GM19372 (cell line): ENCODE measurements around the gene TIA1.
"Not testable (repeated sequence)": the region's sequence is repeated elsewhere in the genome, so short reads cannot be mapped to it uniquely, and the experiment has no call there.

Experiments used
- ATAC-seq: cut with Tn5 transposase; IDR thresholded peaks from one replicate; pipeline ENCODE4 v1.9.1; 2021; ENCODE audit warnings: mild to moderate bottlenecking, low read depth, moderate library complexity; ENCODE audit not compliant: unreplicated experiment

The TIA1 gene

GRCh38 chr2:70226781-70227180 is 21.6 kb downstream of the TIA1 start:
- ATAC-seq, result no peak

GRCh38 chr2:70223305-70223704 is 25.1 kb downstream of the TIA1 start:
- not testable (repeated sequence) for ATAC-seq

- ATAC-seq, result no peak
These were observed 33.4 kb downstream of the TIA1 start for GRCh38 chr2:70214953-70215549.

- no peak for ATAC-seq
These were observed 34.1 kb downstream of the TIA1 start for GRCh38 chr2:70214365-70214764.

- ATAC-seq, result no peak
These were observed 36.0 kb downstream of the TIA1 start for GRCh38 chr2:70212298-70212932.

- ATAC-seq, result no peak
These were observed 36.8 kb downstream of the TIA1 start for GRCh38 chr2:70211595-70211994.

GRCh38 chr2:70204452-70204851 is 44.0 kb downstream of the TIA1 start:
- no peak for ATAC-seq

GRCh38 chr2:70203086-70203485 is 45.3 kb downstream of the TIA1 start:
- no peak for ATAC-seq

- ATAC-seq, result no peak
These were observed 46.1 kb downstream of the TIA1 start for GRCh38 chr2:70202236-70202806.

GRCh38 chr2:70201831-70202230 is 46.6 kb downstream of the TIA1 start:
- ATAC-seq, result no peak

- ATAC-seq, result no peak
These were observed 47.1 kb downstream of the TIA1 start for GRCh38 chr2:70201225-70201768.

GRCh38 chr2:70199320-70199864 is 49.0 kb downstream of the TIA1 start:
- no peak for ATAC-seq

GRCh38 chr2:70192516-70192915 is 55.9 kb downstream of the TIA1 start:
- ATAC-seq, result no peak

- no peak for ATAC-seq
These were observed 57.1 kb downstream of the TIA1 start for GRCh38 chr2:70191244-70191735.

GRCh38 chr2:70190418-70191243 is 57.8 kb downstream of the TIA1 start, which contains the start of gene C2orf42:
Gene C2orf42 (minus strand): TSS chr2:70191019. CDS start chr2:70181985, 9,034 bp downstream.
- peak; percentile 75 for ATAC-seq

- no peak for ATAC-seq
These were observed 60.0 kb downstream of the TIA1 start for GRCh38 chr2:70188460-70188859.

GRCh38 chr2:70187170-70187569 is 61.3 kb downstream of the TIA1 start:
- not testable (repeated sequence) for ATAC-seq

GRCh38 chr2:70182689-70183088 is 65.7 kb downstream of the TIA1 start:
- no peak for ATAC-seq

GRCh38 chr2:70181363-70181956 is 67.0 kb downstream of the TIA1 start:
- ATAC-seq, result peak; percentile 65

GRCh38 chr2:70173520-70173919 is 74.9 kb downstream of the TIA1 start:
- no peak for ATAC-seq
